Adrenal gland (tissue), 5 donors: Measurements from ENCODE around the gene WBP1L.
A peak's percentile ranks its signal among the peaks of the same experiment; 100 is the strongest.

Source experiments
- POLR2A ChIP-seq, 2 donors: fragments of 450-650 bp; IDR thresholded peaks; one replicate each; pipeline ENCODE4 v1.6.1; 2017; ENCODE audit warnings: antibody characterized with exemption in 2 of 2, mild to moderate bottlenecking in 2 of 2, moderate library complexity in 1 of 2
- TF ChIP-seq, protein P1 (sequence below), 6 experiments: fragments of 450-650 bp in 4 of 6; fragments of 200-600 bp in 2 of 6; sonication (generic) in 1 of 6; IDR thresholded peaks; 1 replicate in 5 of 6; 2 replicates in 1 of 6; pipeline versions ENCODE4 v1.5.1 to v1.8.0; 2016 to 2021; ENCODE audit warnings: antibody characterized with exemption in 6 of 6, mild to moderate bottlenecking in 2 of 6, moderate library complexity in 1 of 6
- donor health status: DM: no; HTN: no; CAD: no.

- TF ChIP-seq, protein P1, sequence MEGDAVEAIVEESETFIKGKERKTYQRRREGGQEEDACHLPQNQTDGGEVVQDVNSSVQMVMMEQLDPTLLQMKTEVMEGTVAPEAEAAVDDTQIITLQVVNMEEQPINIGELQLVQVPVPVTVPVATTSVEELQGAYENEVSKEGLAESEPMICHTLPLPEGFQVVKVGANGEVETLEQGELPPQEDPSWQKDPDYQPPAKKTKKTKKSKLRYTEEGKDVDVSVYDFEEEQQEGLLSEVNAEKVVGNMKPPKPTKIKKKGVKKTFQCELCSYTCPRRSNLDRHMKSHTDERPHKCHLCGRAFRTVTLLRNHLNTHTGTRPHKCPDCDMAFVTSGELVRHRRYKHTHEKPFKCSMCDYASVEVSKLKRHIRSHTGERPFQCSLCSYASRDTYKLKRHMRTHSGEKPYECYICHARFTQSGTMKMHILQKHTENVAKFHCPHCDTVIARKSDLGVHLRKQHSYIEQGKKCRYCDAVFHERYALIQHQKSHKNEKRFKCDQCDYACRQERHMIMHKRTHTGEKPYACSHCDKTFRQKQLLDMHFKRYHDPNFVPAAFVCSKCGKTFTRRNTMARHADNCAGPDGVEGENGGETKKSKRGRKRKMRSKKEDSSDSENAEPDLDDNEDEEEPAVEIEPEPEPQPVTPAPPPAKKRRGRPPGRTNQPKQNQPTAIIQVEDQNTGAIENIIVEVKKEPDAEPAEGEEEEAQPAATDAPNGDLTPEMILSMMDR (IDR thresholded peaks at IDR 0.05): no peak
- TF ChIP-seq POLR2A (IDR thresholded peaks at IDR 0.05): peak; percentile 49 to 89
Measured at GRCh38 chr10:102775935-102776669, 32.4 kb downstream of the WBP1L start.
